HUES48 (cell line): ENCODE data around the gene TWSG1.
"Not testable (repeated sequence)": the region's sequence is repeated elsewhere in the genome, so short reads cannot be mapped to it uniquely, and the experiment has no call there.

ENCODE experiments used
- H3K27ac ChIP-seq: one replicate; pipeline ENCODE4 v1.7.0; 2013; ENCODE audit warnings: low read depth, low read length, inconsistent platforms
- H3K27me3 ChIP-seq: 2 replicates; pipeline ENCODE4 v1.6.1; 2013; ENCODE audit warnings: mild to moderate bottlenecking, low read length; ENCODE audit not compliant: control insufficient read depth, insufficient read depth
- H3K36me3 ChIP-seq: 2 replicates; pipeline ENCODE4 v1.6.1; 2013; ENCODE audit warnings: low read length; ENCODE audit not compliant: control insufficient read depth, insufficient read depth
- H3K4me1 ChIP-seq: 2 replicates; pipeline ENCODE4 v1.6.1; 2013; ENCODE audit warnings: mild to moderate bottlenecking, low read length; ENCODE audit not compliant: control insufficient read depth, insufficient read depth
- H3K4me3 ChIP-seq: 2 replicates; pipeline ENCODE4 v1.5.1; 2013; ENCODE audit warnings: mild to moderate bottlenecking, low read depth, low read length
- H3K9ac ChIP-seq: 2 replicates; pipeline ENCODE4 v1.6.1; 2013; ENCODE audit warnings: mild to moderate bottlenecking, low read depth, low read length, moderate library complexity
- H3K9me3 ChIP-seq: 2 replicates; pipeline ENCODE4 v1.6.1; 2013; ENCODE audit warnings: low read length; ENCODE audit not compliant: control insufficient read depth, insufficient read depth

Gene TWSG1

DNA sequence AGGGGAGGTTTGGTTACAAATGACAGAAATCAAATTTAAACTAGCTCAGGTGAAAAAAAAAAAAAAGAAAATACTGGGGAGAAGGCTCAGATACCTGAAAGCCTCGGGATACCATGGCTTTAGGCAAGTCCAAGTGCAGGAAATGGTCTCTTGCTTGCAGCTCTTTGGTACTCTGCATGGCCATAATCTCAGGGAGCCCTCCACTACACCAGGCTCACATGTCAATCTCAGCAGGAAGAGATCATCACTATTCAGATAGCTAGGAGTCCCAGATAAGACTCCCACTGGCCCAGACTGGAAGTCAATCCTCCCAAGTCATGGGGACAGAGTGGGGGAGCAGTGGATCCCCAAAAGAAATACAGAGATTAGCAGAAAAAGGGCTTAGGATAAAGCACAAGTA, 75.9 kb downstream of the TWSG1 start:
- Histone ChIP-seq H3K27me3 (no peaks in the 10 kb centered on the region), H3K4me3 (no peak overlapping the region), H3K4me1 (no peaks in the 10 kb centered on the region), H3K36me3 (no peaks in the 10 kb centered on the region), H3K27ac (no peak overlapping the region), H3K9me3 (peaks cover 14% of the 10 kb centered on the region), H3K9ac (no peak overlapping the region)

- Histone ChIP-seq H3K36me3 (no peaks in the 10 kb centered on the region), H3K9me3 (peaks cover 14% of the 10 kb centered on the region), H3K27me3 (no peaks in the 10 kb centered on the region), H3K4me1 (no peaks in the 10 kb centered on the region), H3K27ac (no peak overlapping the region), H3K9ac (no peak overlapping the region), H3K4me3 (no peak overlapping the region)
Observed at GRCh38 chr18:9413576-9413975, 79.0 kb downstream of the TWSG1 start.

DNA sequence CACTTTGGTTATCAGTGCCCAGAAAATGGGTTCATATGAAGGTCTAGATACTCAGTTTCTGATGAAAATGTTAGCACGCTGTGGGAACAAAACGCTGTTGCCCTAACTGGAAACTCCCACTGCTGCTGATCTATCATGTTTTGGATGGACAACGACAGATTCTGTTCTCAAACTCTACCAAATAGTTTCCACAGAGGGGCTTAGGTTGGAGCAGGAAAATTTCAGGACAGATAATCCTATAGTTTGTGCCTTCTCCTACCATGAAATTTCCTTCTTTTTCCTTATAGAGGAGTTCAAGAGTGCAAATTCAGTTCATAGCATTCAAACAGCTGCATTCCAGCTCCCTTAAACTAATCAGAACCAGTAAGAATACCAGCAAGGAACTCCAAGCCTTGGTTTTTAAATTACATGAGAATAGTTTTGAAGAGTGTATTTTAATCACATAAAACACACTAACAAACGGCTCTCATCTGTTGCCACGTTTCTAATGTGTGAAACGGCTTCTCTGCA, 82.0 kb downstream of the TWSG1 start:
- no peak overlapping the region for H3K9ac ChIP-seq
- H3K4me1 ChIP-seq, result no peaks in the 10 kb centered on the region
- H3K27ac ChIP-seq, result no peak overlapping the region
- no peaks in the 10 kb centered on the region for H3K27me3 ChIP-seq
- no peaks in the 10 kb centered on the region for H3K9me3 ChIP-seq
- H3K36me3 ChIP-seq, result no peaks in the 10 kb centered on the region
- no peak overlapping the region for H3K4me3 ChIP-seq

GRCh38 chr18:9417073-9417851, 82.7 kb downstream of the TWSG1 start:
- no peak overlapping the region for H3K27ac ChIP-seq
- no peaks in the 10 kb centered on the region for H3K36me3 ChIP-seq
- H3K27me3 ChIP-seq, result no peaks in the 10 kb centered on the region
- no peaks in the 10 kb centered on the region for H3K9me3 ChIP-seq
- H3K9ac ChIP-seq, result no peak overlapping the region
- no peaks in the 10 kb centered on the region for H3K4me1 ChIP-seq
- no peak overlapping the region for H3K4me3 ChIP-seq

DNA sequence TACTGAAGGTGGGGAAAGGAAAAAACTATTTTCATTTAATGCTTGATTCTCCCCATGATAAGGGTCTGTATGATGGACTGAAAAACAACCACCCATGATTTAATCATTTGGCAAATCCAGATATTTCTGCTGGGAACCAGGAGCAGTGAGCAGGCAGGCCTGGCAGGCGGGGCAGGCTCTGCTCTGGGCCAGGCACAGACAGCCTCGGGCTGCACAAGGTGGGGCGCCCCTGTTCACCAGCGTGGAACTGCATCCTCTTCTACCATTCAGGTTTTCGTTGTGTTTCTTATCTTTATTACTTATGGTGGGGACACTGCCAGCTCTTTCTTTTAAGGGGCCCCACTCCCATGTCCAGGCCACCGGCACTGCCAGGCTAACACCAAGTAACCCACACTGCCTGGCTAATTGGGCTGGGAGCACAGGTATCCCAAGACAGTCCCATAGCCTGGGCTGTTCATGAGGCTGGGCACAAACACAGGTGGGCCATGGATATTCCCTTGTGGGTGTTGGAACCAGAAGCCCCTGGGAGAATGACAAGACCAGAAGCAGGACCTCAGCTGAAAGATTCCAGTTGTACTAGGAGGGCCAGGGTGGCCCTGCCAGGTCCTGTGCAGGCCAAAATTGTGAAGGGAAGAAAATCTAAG, 83.6 kb downstream of the TWSG1 start:
- no peaks in the 10 kb centered on the region for H3K36me3 ChIP-seq
- H3K4me1 ChIP-seq, result no peaks in the 10 kb centered on the region
- H3K4me3 ChIP-seq, result no peak overlapping the region
- H3K27ac ChIP-seq, result no peak overlapping the region
- no peak overlapping the region for H3K9ac ChIP-seq
- H3K9me3 ChIP-seq, result no peaks in the 10 kb centered on the region
- H3K27me3 ChIP-seq, result no peaks in the 10 kb centered on the region

GRCh38 chr18:9419956-9420631, 85.5 kb downstream of the TWSG1 start:
- peaks cover 6% of the 10 kb centered on the region; the same call in 1 of the 2 replicates for H3K9me3 ChIP-seq
- no peak overlapping the region for H3K9ac ChIP-seq
- no peak overlapping the region for H3K4me3 ChIP-seq
- H3K27ac ChIP-seq, result no peak overlapping the region
- H3K27me3 ChIP-seq, result no peaks in the 10 kb centered on the region
- H3K36me3 ChIP-seq, result no peaks in the 10 kb centered on the region
- no peaks in the 10 kb centered on the region for H3K4me1 ChIP-seq

GRCh38 chr18:9421096-9421900, 86.7 kb downstream of the TWSG1 start:
- no peak overlapping the region for H3K9ac ChIP-seq
- H3K27me3 ChIP-seq, result no peaks in the 10 kb centered on the region
- no peak overlapping the region for H3K27ac ChIP-seq
- no peaks in the 10 kb centered on the region for H3K36me3 ChIP-seq
- H3K4me1 ChIP-seq, result no peaks in the 10 kb centered on the region
- no peak overlapping the region for H3K4me3 ChIP-seq
- peaks cover 6% of the 10 kb centered on the region; the same call in 1 of the 2 replicates for H3K9me3 ChIP-seq

GRCh38 chr18:9421901-9422327, 87.3 kb downstream of the TWSG1 start:
- Histone ChIP-seq H3K36me3 (no peaks in the 10 kb centered on the region), H3K9ac (no peak overlapping the region), H3K4me3 (no peak overlapping the region), H3K27ac (no peak overlapping the region), H3K9me3 (peaks cover 6% of the 10 kb centered on the region; the same call in 1 of the 2 replicates), H3K4me1 (no peaks in the 10 kb centered on the region), H3K27me3 (no peaks in the 10 kb centered on the region)

DNA sequence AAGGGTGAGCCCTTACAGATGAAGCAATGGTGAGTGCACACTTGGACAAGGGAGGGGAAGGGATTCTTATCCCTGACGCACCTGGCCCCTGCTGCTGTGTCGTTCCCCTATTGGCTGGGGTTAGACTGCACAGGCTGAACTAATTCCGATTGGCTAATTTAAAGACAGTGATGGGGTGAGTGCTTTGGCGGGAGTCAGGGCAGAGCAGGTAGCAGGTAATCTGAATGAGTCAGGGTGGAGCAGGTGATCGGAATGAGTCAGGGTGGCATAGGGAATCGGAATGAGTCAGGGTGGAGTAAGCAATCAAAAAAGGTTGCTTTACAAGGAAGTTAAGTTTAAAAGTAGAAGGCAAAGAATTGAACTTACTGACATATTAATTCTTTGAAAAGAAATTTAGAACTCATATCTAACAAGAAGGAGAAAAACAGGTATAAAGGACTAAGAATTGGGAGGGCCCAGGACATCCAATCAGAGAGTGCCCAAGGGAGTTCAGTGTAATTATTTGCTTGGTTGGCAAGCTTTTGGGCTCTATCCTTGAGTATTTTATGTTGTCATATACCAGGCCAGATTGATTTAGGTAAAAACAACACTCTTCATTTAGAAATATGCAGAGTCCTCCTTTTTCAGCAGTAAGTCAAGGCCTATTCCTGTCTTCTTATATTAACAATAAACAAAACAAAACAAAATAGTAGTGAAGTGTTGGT, 88.4 kb downstream of the TWSG1 start:
- Histone ChIP-seq H3K9ac (no peak overlapping the region), H3K4me1 (no peaks in the 10 kb centered on the region), H3K4me3 (no peak overlapping the region), H3K9me3 (peaks cover 6% of the 10 kb centered on the region; the same call in 1 of the 2 replicates), H3K27me3 (no peaks in the 10 kb centered on the region), H3K27ac (no peak overlapping the region), H3K36me3 (no peaks in the 10 kb centered on the region)

GRCh38 chr18:9423648-9424047, 89.1 kb downstream of the TWSG1 start:
- not testable (repeated sequence) for H3K27me3 ChIP-seq, H3K4me3 ChIP-seq, H3K4me1 ChIP-seq, H3K36me3 ChIP-seq, H3K9me3 ChIP-seq, H3K9ac ChIP-seq, H3K27ac ChIP-seq
